K562 (cell line): Measurements from ENCODE around the gene CD244. TPM values are rescaled to one million over a fixed set of nuclear protein-coding genes. Genes with fewer than 3 reads are reported as not detected.

Source experiments
- ATAC-seq: fragments of 200-7000 bp; cut with Tn5 transposase; 3 replicates; pipeline ENCODE4 v1.9.1; 2020; ENCODE audit warnings: moderate library complexity
- BruUV-seq: library from RNA; stranded (reverse); fragments of 400-500 nt; replicated peaks from 2 replicates; lab custom pipeline; 2021; lab: Mats Ljungman, UMichigan
- CTCF ChIA-PET: fragments of 300-600 bp; formaldehyde crosslinking; extraction: SDS; loops from one replicate; lab custom pipeline; 2021; ENCODE audit warnings: low intra/inter-chr PET ratio; lab: Yijun Ruan, JAX
- POLR2A ChIA-PET: fragments of 300-600, 350-650 bp; sonication (Branson Sonifier 250); formaldehyde crosslinking; extraction: SDS; loops from one replicate; lab custom pipeline; 2021; ENCODE audit warnings: antibody characterized with exemption, inconsistent platforms; lab: Yijun Ruan, JAX
- DNase-seq, 4 experiments: peaks; one replicate each; pipeline versions ENCODE4 v3.0.0 to v3.0.0-alpha.2; 2011 to 2018; ENCODE audit warnings: low spot score in 3 of 4, mixed read lengths in 3 of 4; ENCODE audit errors: extremely low read depth in 1 of 4
- FAIRE-seq: peaks from 2 replicates; lab custom pipeline; 2011; peaks lifted over from hg19 to GRCh38; lab: Jason Lieb, UNC
- H2AFZ ChIP-seq: 2 replicates; pipeline ENCODE4 v1.6.0; 2011; ENCODE audit warnings: low read depth, low read length, control low read depth, inconsistent platforms
- H3K27ac ChIP-seq: fragments of 200-600 bp; 3 replicates; pipeline ENCODE4 v1.8.0; 2011; ENCODE audit warnings: low read depth, mild to moderate bottlenecking, control low read depth, inconsistent platforms, low read length, moderate library complexity, mixed read lengths; ENCODE audit errors: extremely low read depth
- H3K27me3 ChIP-seq, 2 experiments: fragments of 300-600 bp in 1 of 2; 2 replicates in 1 of 2; 3 replicates in 1 of 2; pipeline versions ENCODE4 v1.6.0 to v1.8.0; 2011; ENCODE audit warnings: inconsistent platforms in 2 of 2, low read length in 2 of 2, mild to moderate bottlenecking in 1 of 2, mixed read lengths in 1 of 2, moderate library complexity in 1 of 2; ENCODE audit not compliant: control insufficient read depth in 2 of 2, insufficient read depth in 2 of 2
- H3K36me3 ChIP-seq: fragments of 300-600 bp; 3 replicates; pipeline ENCODE4 v1.8.0; 2011; ENCODE audit warnings: mild to moderate bottlenecking, low read length, inconsistent platforms; ENCODE audit not compliant: control insufficient read depth, insufficient read depth
- H3K4me1 ChIP-seq, 2 experiments: fragments of 200-600 bp in 1 of 2; replicated peaks in 1 of 2; 2 replicates in 1 of 2; 3 replicates in 1 of 2; pipeline versions ENCODE4 v1.5.1 to v1.8.0; 2011; ENCODE audit warnings: inconsistent platforms in 2 of 2, low read length in 2 of 2, mild to moderate bottlenecking in 1 of 2, mixed read lengths in 1 of 2, moderate library complexity in 1 of 2; ENCODE audit not compliant: control insufficient read depth in 2 of 2, insufficient read depth in 2 of 2
- H3K4me2 ChIP-seq: 2 replicates; pipeline ENCODE4 v1.6.1; 2011; ENCODE audit warnings: low read length, control low read depth, inconsistent platforms, mixed read lengths; ENCODE audit not compliant: insufficient read depth
- H3K4me3 ChIP-seq: fragments of 200-600 bp; sonication (generic), shearing (Covaris generic); 2 replicates; pipeline ENCODE4 v1.5.1; 2016; ENCODE audit warnings: control low read depth, inconsistent platforms
- H3K79me2 ChIP-seq: fragments of 200-600 bp; 3 replicates; pipeline ENCODE4 v1.8.0; 2011; ENCODE audit warnings: low read length, inconsistent platforms; ENCODE audit not compliant: control insufficient read depth, insufficient read depth
- H3K9ac ChIP-seq, 2 experiments: 2 replicates each; pipeline versions ENCODE4 v1.6.0 to v1.6.1; 2011; ENCODE audit warnings: low read depth in 2 of 2, low read length in 2 of 2, control low read depth in 1 of 2, inconsistent platforms in 1 of 2, mild to moderate bottlenecking in 1 of 2, mixed read lengths in 1 of 2; ENCODE audit not compliant: insufficient read depth in 1 of 2
- H3K9me1 ChIP-seq: one replicate; pipeline ENCODE4 v1.6.0; 2011; ENCODE audit warnings: inconsistent platforms, mild to moderate bottlenecking, low read length, moderate library complexity; ENCODE audit not compliant: control insufficient read depth, insufficient read depth
- H3K9me3 ChIP-seq: replicated peaks from 2 replicates; pipeline ENCODE4 v1.5.1; 2011; ENCODE audit warnings: low read depth, low read length, inconsistent platforms; ENCODE audit not compliant: control insufficient read depth, insufficient read depth
- H4K20me1 ChIP-seq: replicated peaks from 2 replicates; pipeline ENCODE4 v1.6.1; 2011; ENCODE audit warnings: low read length, inconsistent platforms, mixed read lengths; ENCODE audit not compliant: control insufficient read depth, insufficient read depth
- PBX2 ChIP-seq, 2 experiments: IDR thresholded peaks in 1 of 2; conservative IDR thresholded peaks in 1 of 2; 2 replicates each; pipeline ENCODE4 v1.6.1; 2016; ENCODE audit warnings: low read depth in 2 of 2, mild to moderate bottlenecking in 1 of 2, missing compliant biosample characterization in 1 of 2, missing genetic modification characterization in 1 of 2, moderate library complexity in 1 of 2
- PTBP1 ChIP-seq: fragments of 200-400 bp; formaldehyde crosslinking; IDR thresholded peaks from 2 replicates; pipeline ENCODE4 v1.6.1; 2017; ENCODE audit warnings: low read depth, low read length
- WGBS: fragments of 100-300 bp; shearing (Covaris generic); methylation state at CpG from one replicate; pipeline ENCODE4 v1.1.6; 2016; ENCODE audit warnings: low coverage, mixed read lengths; ENCODE audit not compliant: insufficient coverage; ENCODE audit errors: missing lambda C conversion rate; 5-methylcytosine and 5-hydroxymethylcytosine counted together
- in situ Hi-C: fragments of 300-500 bp; cut with MboI; formaldehyde crosslinking; loops from 4 replicates; pipeline ENCODE4 v1.15.0; 2018; ENCODE audit warnings: inconsistent platforms, mixed read lengths
- intact Hi-C: fragments of 100-400 bp; cut with micrococcal nuclease; formaldehyde crosslinking; loops from 2 replicates; pipeline ENCODE4 v1.14.2; 2022
- polyA plus RNA-seq, 8 experiments: library from polyadenylated mRNA; depleted of rRNA in 4 of 8; stranded (reverse) in 5 of 8; unstranded in 3 of 8; fragments of >200 nt; fragmentation: Nextera tagmentation in 2 of 8; fragmentation: Illumina TruSeq in 1 of 8; extraction: Ambion mirVana in 2 of 8; extraction: Trizol in 1 of 8; gene quantifications; 2 replicates each; pipeline versions ENCODE4 v1.2.1 to v1.2.3, GENCODE V29; 2011 to 2014; ENCODE audit warnings: inconsistent platforms in 1 of 8, missing spikeins in 1 of 8
- total RNA-seq, 7 experiments: library from RNA; depleted of rRNA in 6 of 7; stranded (reverse); fragments of >200 nt in 6 of 7; fragmentation: Illumina TruSeq in 2 of 7; extraction: Trizol in 2 of 7; gene quantifications; 2 replicates each; pipeline versions ENCODE4 v1.2.1 to v1.2.3, GENCODE V29; 2011 to 2021; ENCODE audit warnings: low replicate concordance in 1 of 7

Gene CD244
- total and polyA plus RNA-seq, 9 of the 15 experiments (the other 6 are each of a cell fraction or from before 2014, with no cell fraction given): not detected

- CTCF ChIA-PET: no interaction called here
- no peak for ATAC-seq
- in situ Hi-C loops: no loop called here
These were observed 4.1 kb upstream of the CD244 start for GRCh38 chr1:160866695-160867260.

More at GRCh38 chr1:160866695-160867260, 4.1 kb upstream of the CD244 start:
- Histone ChIP-seq H3K9me1 (no peaks in the 10 kb centered on the region), H3K79me2 (no peaks in the 10 kb centered on the region), H3K4me3 (no peak overlapping the region)
- DNase-seq (no peak), FAIRE-seq (no peak)
- TF ChIP-seq PBX2 (CRISPR knock-in tag; IDR thresholded peaks at IDR 0.05; ENCODE audit: low read depth): no peak
- peak; percentile 30; the same call in 1 of the 2 replicates for TF ChIP-seq PBX2 (tag; conservative IDR thresholded peaks at IDR 0.05; ENCODE audit: low read depth)
- TF ChIP-seq PTBP1: no peak
- TF ChIP-seq, all 486 proteins: peak for 1
- no TSS peak for BruUV-seq
- no peak overlapping the region for H3K27ac ChIP-seq
- H3K9me3 ChIP-seq: no peaks in the 10 kb centered on the region
- no peaks in the 10 kb centered on the region for H3K4me1 ChIP-seq
- H3K36me3 ChIP-seq: no peaks in the 10 kb centered on the region
- H3K4me2 ChIP-seq: no peak overlapping the region
- H3K27me3 ChIP-seq: peaks cover 4 to 20% of the 10 kb centered on the region in 2 experiments; a peak in 4 of 5 replicates
- H4K20me1 ChIP-seq: 0 out of 2 replicates have a peak, but pooled peaks cover 2% of the 10 kb centered on the region
- POLR2A ChIA-PET: interaction anchor here (1.5 kb wide), 1 partner anchor 23 kb away, joined by 3 read pairs; no protein-coding TSS in a partner anchor
- H2AFZ ChIP-seq: no peak overlapping the region
- 2% methylated on average over 6 of the region's 6 CpGs for WGBS
- intact Hi-C loops: no loop called here
- H3K9ac ChIP-seq: no peak overlapping the region
